Measurements from ENCODE around the gene DNAH3. TPM values are rescaled to one million over a fixed set of nuclear protein-coding genes. Genes with fewer than 3 reads are reported as not detected.

DNAH3 gene
- total RNA-seq, 1 experiment from 2014 or later: 4.4 TPM

- Histone ChIP-seq H3K4me1 (no peaks in the 10 kb centered on the region), H3K27me3 (replicated peaks; ENCODE audit: control insufficient read depth, insufficient read depth, low read length) (no peaks in the 10 kb centered on the region), H3K4me3 (ENCODE audit: low read depth, low read length) (no peak overlapping the region), H3K36me3 (ENCODE audit: control insufficient read depth, insufficient read depth, low read length) (no peaks in the 10 kb centered on the region; the same call in 1 of the 2 replicates), H3K9me3 (no peaks in the 10 kb centered on the region)
- Mint-ChIP-seq H3K9me3 (ENCODE audit: unreplicated experiment) (no peaks in the 10 kb centered on the region), H3K4me1 (ENCODE audit: low read depth, unreplicated experiment) (no peaks in the 10 kb centered on the region), H3K4me3 (ENCODE audit: unreplicated experiment) (no peak overlapping the region), H3K27ac (ENCODE audit: unreplicated experiment) (no peak overlapping the region), H3K36me3 (ENCODE audit: insufficient read depth, unreplicated experiment) (no peaks in the 10 kb centered on the region), H3K27me3 (ENCODE audit: insufficient read depth, unreplicated experiment) (no peaks in the 10 kb centered on the region)
- ChIA-PET CTCF (no interaction called here), POLR2A (no interaction called here)
- intact Hi-C loops (cut with micrococcal nuclease; ENCODE audit: unreplicated experiment): no loop called here
- no peak for TF ChIP-seq CTCF (IDR thresholded peaks at IDR 0.05; ENCODE audit: insufficient read depth in 1 of 2, low read depth in 1 of 2, low read length in 1 of 2, severe bottlenecking in 1 of 2, unreplicated experiment in 1 of 2)
- no TSS peak for BruUV-seq (replicated peaks)
- no peak for DNase-seq
These were observed 129.3 kb downstream of the DNAH3 start for GRCh38 chr16:21021316-21021715.

GRCh38 chr16:21009815-21010214 lies 140.8 kb downstream of the DNAH3 start:
- no peaks in the 10 kb centered on the region for H3K27me3 ChIP-seq (replicated peaks; ENCODE audit: control insufficient read depth, insufficient read depth, low read length)
- Mint-ChIP-seq H3K27me3 (ENCODE audit: insufficient read depth, unreplicated experiment) (peaks cover 5% of the 10 kb centered on the region), H3K36me3 (ENCODE audit: insufficient read depth, unreplicated experiment) (no peaks in the 10 kb centered on the region), H3K9me3 (ENCODE audit: unreplicated experiment) (no peaks in the 10 kb centered on the region), H3K27ac (ENCODE audit: unreplicated experiment) (no peak overlapping the region), H3K4me3 (ENCODE audit: unreplicated experiment) (no peak overlapping the region), H3K4me1 (ENCODE audit: low read depth, unreplicated experiment) (no peaks in the 10 kb centered on the region)
- intact Hi-C loops (cut with micrococcal nuclease; ENCODE audit: unreplicated experiment): no loop called here
- ChIA-PET CTCF (no interaction called here), POLR2A (no interaction called here)
- no peaks in the 10 kb centered on the region for H3K4me1 ChIP-seq
- DNase-seq: no peak
- no peak overlapping the region for H3K4me3 ChIP-seq (ENCODE audit: low read depth, low read length)
- TF ChIP-seq CTCF (IDR thresholded peaks at IDR 0.05; ENCODE audit: insufficient read depth in 1 of 2, low read depth in 1 of 2, low read length in 1 of 2, severe bottlenecking in 1 of 2, unreplicated experiment in 1 of 2): no peak
- no TSS peak for BruUV-seq (replicated peaks)
- peaks cover 5% of the 10 kb centered on the region; the same call in 1 of the 2 replicates for H3K9me3 ChIP-seq
- no peaks in the 10 kb centered on the region for H3K36me3 ChIP-seq (ENCODE audit: control insufficient read depth, insufficient read depth, low read length)

DNA sequence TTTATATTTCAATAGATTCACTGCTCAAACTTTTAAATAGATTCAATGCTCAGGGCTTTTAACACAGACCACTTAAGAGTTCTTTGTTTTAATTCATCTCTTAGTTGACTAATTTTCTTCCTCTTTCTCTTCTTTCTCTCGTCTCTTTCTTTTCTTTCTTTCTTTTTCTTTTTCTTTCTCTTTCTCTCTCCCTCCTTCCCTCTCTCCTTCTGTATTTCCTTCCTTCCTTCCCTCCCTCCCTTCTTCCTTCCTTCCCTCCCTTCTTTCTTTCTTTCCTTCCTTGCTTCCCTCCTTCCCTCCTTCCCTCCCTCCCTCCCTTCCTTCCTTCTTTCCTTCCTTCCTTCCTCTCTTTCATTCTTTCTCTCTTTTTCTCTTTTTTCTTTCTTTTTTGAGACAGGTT lies 145.6 kb downstream of the DNAH3 start:
- intact Hi-C loops (cut with micrococcal nuclease; ENCODE audit: unreplicated experiment): no loop called here
- Mint-ChIP-seq H3K36me3 (ENCODE audit: insufficient read depth, unreplicated experiment) (no peaks in the 10 kb centered on the region), H3K27ac (ENCODE audit: unreplicated experiment) (no peak overlapping the region), H3K9me3 (ENCODE audit: unreplicated experiment) (no peaks in the 10 kb centered on the region), H3K4me1 (ENCODE audit: low read depth, unreplicated experiment) (no peaks in the 10 kb centered on the region), H3K4me3 (ENCODE audit: unreplicated experiment) (no peak overlapping the region), H3K27me3 (ENCODE audit: insufficient read depth, unreplicated experiment) (peaks cover 8% of the 10 kb centered on the region)
- H3K27me3 ChIP-seq (replicated peaks; ENCODE audit: control insufficient read depth, insufficient read depth, low read length): no peaks in the 10 kb centered on the region
- H3K9me3 ChIP-seq: no peaks in the 10 kb centered on the region
- ChIA-PET CTCF (no interaction called here), POLR2A (no interaction called here)
- no TSS peak for BruUV-seq (replicated peaks)
- no peak for DNase-seq
- H3K4me1 ChIP-seq: no peaks in the 10 kb centered on the region
- H3K4me3 ChIP-seq (ENCODE audit: low read depth, low read length): no peak overlapping the region
- no peaks in the 10 kb centered on the region for H3K36me3 ChIP-seq (ENCODE audit: control insufficient read depth, insufficient read depth, low read length)
- TF ChIP-seq CTCF (IDR thresholded peaks at IDR 0.05; ENCODE audit: insufficient read depth in 1 of 2, low read depth in 1 of 2, low read length in 1 of 2, severe bottlenecking in 1 of 2, unreplicated experiment in 1 of 2): no peak

All from Caco-2 (cell line).